PC-9 (cell line): ENCODE data around the gene NLGN2. TPM values are rescaled to one million over a fixed set of nuclear protein-coding genes. Genes with fewer than 3 reads are reported as not detected.

Experiments
- BruUV-seq: library from RNA; stranded (reverse); fragments of 400-500 nt; replicated peaks from 2 replicates; lab custom pipeline; 2021; lab: Mats Ljungman, UMichigan
- CTCF ChIA-PET: fragments of 300-600 bp; sonication (Branson Sonifier 250); formaldehyde crosslinking; loops from one replicate; lab custom pipeline; 2022; ENCODE audit warnings: antibody characterized with exemption; lab: Charles Lee
- POLR2A ChIA-PET: fragments of 300-600 bp; sonication (Branson Sonifier 250); formaldehyde crosslinking; loops from one replicate; lab custom pipeline; 2022; ENCODE audit warnings: antibody characterized with exemption; ENCODE audit not compliant: unreplicated experiment; lab: Charles Lee
- DNase-seq, 2 experiments: peaks; one replicate each; pipeline versions ENCODE4 v3.0.0 to v3.0.0-alpha.2; 2015 to 2022; ENCODE audit warnings: mixed read lengths in 1 of 2
- H2AFZ ChIP-seq: fragments of 200-600 bp; sonication (generic); 2 replicates; pipeline ENCODE4 v1.8.1; 2017; ENCODE audit warnings: antibody characterized with exemption
- H3F3A ChIP-seq: fragments of 200-600 bp; sonication (generic); 2 replicates; pipeline ENCODE4 v1.8.1; 2017; ENCODE audit warnings: antibody characterized with exemption, mild to moderate bottlenecking, low read depth; ENCODE audit not compliant: insufficient read depth
- H3K27ac ChIP-seq: fragments of 200-600 bp; sonication (generic); 2 replicates; pipeline ENCODE4 v1.6.1; 2016; ENCODE audit warnings: mixed run types
- H3K27me3 ChIP-seq: fragments of 200-600 bp; sonication (generic); 2 replicates; pipeline ENCODE4 v1.6.1; 2016; ENCODE audit warnings: low read depth, mixed run types; ENCODE audit not compliant: insufficient read depth
- H3K36me3 ChIP-seq: fragments of 200-600 bp; sonication (generic); 2 replicates; pipeline ENCODE4 v1.6.1; 2016; ENCODE audit warnings: low read depth, mixed run types
- H3K4me1 ChIP-seq: fragments of 200-600 bp; sonication (generic); replicated peaks from 2 replicates; pipeline ENCODE4 v1.6.1; 2016; ENCODE audit warnings: mixed run types; ENCODE audit not compliant: insufficient read depth
- H3K4me2 ChIP-seq: fragments of 200-600 bp; sonication (generic); 2 replicates; pipeline ENCODE4 v1.6.1; 2017; ENCODE audit warnings: mixed run types
- H3K4me3 ChIP-seq: fragments of 200-600 bp; sonication (generic); 2 replicates; pipeline ENCODE4 v1.6.1; 2016; ENCODE audit warnings: mixed run types
- H3K79me2 ChIP-seq: fragments of 200-600 bp; sonication (generic); 2 replicates; pipeline ENCODE4 v1.6.1; 2017; ENCODE audit warnings: low read depth, mixed run types
- H3K9me2 ChIP-seq: fragments of 200-600 bp; sonication (generic); 2 replicates; pipeline ENCODE4 v1.8.1; 2017; ENCODE audit warnings: mild to moderate bottlenecking; ENCODE audit not compliant: insufficient read depth
- H3K9me3 ChIP-seq: fragments of 200-600 bp; sonication (generic); 2 replicates; pipeline ENCODE4 v1.8.1; 2016; ENCODE audit warnings: low read depth; ENCODE audit not compliant: insufficient read depth
- H4K20me1 ChIP-seq: fragments of 200-600 bp; sonication (generic); 2 replicates; pipeline ENCODE4 v1.8.1; 2017; ENCODE audit not compliant: insufficient read depth
- CTCF ChIP-seq: fragments of 200-600 bp; sonication (generic); conservative IDR thresholded peaks from 2 replicates; pipeline ENCODE4 v1.6.1; 2017; ENCODE audit warnings: mixed run types, antibody characterized with exemption, mild to moderate bottlenecking, moderate library complexity
- EZH2 ChIP-seq: fragments of 200-600 bp; sonication (generic); IDR thresholded peaks from 2 replicates; pipeline ENCODE4 v1.8.0; 2017; ENCODE audit warnings: antibody characterized with exemption, low read depth
- intact Hi-C: fragments of 100-400 bp; cut with micrococcal nuclease; formaldehyde crosslinking; loops from one replicate; pipeline ENCODE4 v1.10.0; 2022; ENCODE audit not compliant: unreplicated experiment
- total RNA-seq: library from RNA; stranded (reverse); gene quantifications from 2 replicates; pipeline ENCODE4 v1.2.3, GENCODE V29; 2021

Gene NLGN2
- total RNA-seq, 1 experiment from 2014 or later, result 86.3 TPM

GRCh38 chr17:7404737-7405349, 2.8 kb upstream of the NLGN2 start:
- TSS peak; percentile 53 for BruUV-seq
- Histone ChIP-seq H2AFZ (peak overlapping the region; percentile 81), H3F3A (peaks cover 6% of the 10 kb centered on the region; the same call in 1 of the 2 replicates), H3K4me1 (peaks cover 11% of the 10 kb centered on the region), H3K9me2 (no peaks in the 10 kb centered on the region), H3K27me3 (no peaks in the 10 kb centered on the region), H3K27ac (no peak overlapping the region), H3K9me3 (no peaks in the 10 kb centered on the region), H4K20me1 (no peaks in the 10 kb centered on the region), H3K79me2 (0 out of 2 replicates have a peak, but pooled peaks cover 5% of the 10 kb centered on the region), H3K4me2 (peak overlapping the region; percentile 79), H3K36me3 (no peaks in the 10 kb centered on the region), H3K4me3 (peak overlapping the region; percentile 62)
- peak in 1 of 2 experiments; percentile 51 for DNase-seq
- CTCF ChIA-PET, result interaction anchor here (0.6 to 1.3 kb wide), 6 partner anchors 31 to 357 kb away, joined by 3 to 19 read pairs (median 6); partner anchors contain the start of gene TMEM102
- TF ChIP-seq EZH2 (no peak), CTCF (no peak)
- intact Hi-C loops, result loop anchor here (1.0 to 5.0 kb wide), 9 partner anchors 11 to 432 kb away; partner anchors contain the start of genes CLDN7, KCTD11, PLSCR3 and POLR2A
- POLR2A ChIA-PET, result interaction anchor here (0.6 to 2.1 kb wide), 10 partner anchors 11 to 302 kb away, joined by 3 to 34 read pairs (median 4); partner anchors contain the start of genes PLSCR3 and TMEM102

GRCh38 chr17:7405350-7406234, 2.1 kb upstream of the NLGN2 start:
- H3K9me3 ChIP-seq, result no peaks in the 10 kb centered on the region
- ChIA-PET POLR2A (no interaction called here), CTCF (no interaction called here)
- H2AFZ ChIP-seq, result peak overlapping the region; percentile 81
- no peaks in the 10 kb centered on the region for H3K27me3 ChIP-seq
- H4K20me1 ChIP-seq, result no peaks in the 10 kb centered on the region
- H3K36me3 ChIP-seq, result no peaks in the 10 kb centered on the region
- no peak for DNase-seq
- intact Hi-C loops, result loop anchor here (2.0 kb wide), 1 partner anchor 153 kb away; the partner anchor contains the start of gene TNFSF13
- BruUV-seq, result no TSS peak
- peak overlapping the region; percentile 79 for H3K4me2 ChIP-seq
- no peak overlapping the region for H3K27ac ChIP-seq
- peaks cover 9% of the 10 kb centered on the region for H3K4me1 ChIP-seq
- H3K9me2 ChIP-seq, result no peaks in the 10 kb centered on the region
- H3K4me3 ChIP-seq, result peak overlapping the region; percentile 62; the same call in 1 of the 2 replicates
- 0 out of 2 replicates have a peak, but pooled peaks cover 5% of the 10 kb centered on the region for H3K79me2 ChIP-seq
- TF ChIP-seq CTCF (no peak), EZH2 (no peak)
- H3F3A ChIP-seq, result peaks cover 4% of the 10 kb centered on the region; the same call in 1 of the 2 replicates

GRCh38 chr17:7406235-7406825, 1.3 kb upstream of the NLGN2 start:
- POLR2A ChIA-PET, result no interaction called here

More at GRCh38 chr17:7406235-7406825, 1.3 kb upstream of the NLGN2 start:
- no peaks in the 10 kb centered on the region for H3K9me2 ChIP-seq
- CTCF ChIA-PET, result no interaction called here
- no peaks in the 10 kb centered on the region for H4K20me1 ChIP-seq
- no peaks in the 10 kb centered on the region for H3K27me3 ChIP-seq
- H3K9me3 ChIP-seq, result no peaks in the 10 kb centered on the region
- peak overlapping the region; percentile 79; the same call in 1 of the 2 replicates for H3K4me2 ChIP-seq
- H3K27ac ChIP-seq, result no peak overlapping the region
- H3K79me2 ChIP-seq, result 0 out of 2 replicates have a peak, but pooled peaks cover 5% of the 10 kb centered on the region
- peaks cover 6% of the 10 kb centered on the region for H3K4me1 ChIP-seq
- H3K36me3 ChIP-seq, result no peaks in the 10 kb centered on the region
- H2AFZ ChIP-seq, result no peak overlapping the region
- no peak overlapping the region for H3K4me3 ChIP-seq
- H3F3A ChIP-seq, result peaks cover 4% of the 10 kb centered on the region; the same call in 1 of the 2 replicates
- intact Hi-C loops, result no loop called here
- no peak for DNase-seq
- TF ChIP-seq CTCF, result no peak
- TF ChIP-seq EZH2, result no peak
- no TSS peak for BruUV-seq
